Epithelial cell of prostate (primary cell): ENCODE data around the gene GPR173.

Source experiments
- DNase-seq: peaks from one replicate; pipeline ENCODE4 v3.0.0-alpha.2; 2011; ENCODE audit warnings: low read depth, low spot score
- H3K27ac ChIP-seq: fragments of 450-650 bp; 2 replicates; pipeline ENCODE4 v1.5.1; 2017; ENCODE audit warnings: mild to moderate bottlenecking

GPR173 gene

GRCh38 chrX:53088136-53088974 is 39.8 kb downstream of the GPR173 start:
- no peak for DNase-seq
- H3K27ac ChIP-seq, result peak overlapping the region; percentile 82

GRCh38 chrX:53089224-53089842 is 40.7 kb downstream of the GPR173 start:
- peak overlapping the region; percentile 82 for H3K27ac ChIP-seq
- no peak for DNase-seq

- no peak for DNase-seq
- H3K27ac ChIP-seq, result no peak overlapping the region
Observed at GRCh38 chrX:53089925-53090324, 41.3 kb downstream of the GPR173 start.

GRCh38 chrX:53091354-53091753 is 42.8 kb downstream of the GPR173 start:
- no peak for DNase-seq
- H3K27ac ChIP-seq, result no peak overlapping the region

GRCh38 chrX:53093177-53093655 is 44.6 kb downstream of the GPR173 start:
- DNase-seq, result no peak
- peak overlapping the region; percentile 59 for H3K27ac ChIP-seq

- peak within 1 kb of the TSS; percentile 59 for H3K27ac ChIP-seq
- DNase-seq, result peak; percentile 77
Observed at GRCh38 chrX:53093748-53094581, 45.4 kb downstream of the GPR173 start, which contains the start of gene KANTR. Gene KANTR, plus strand, starts transcription at chrX:53094142. Its CDS starts 30,131 bp downstream, at chrX:53124273.

- no peak for DNase-seq
- peak overlapping the region; percentile 59 for H3K27ac ChIP-seq
Observed at GRCh38 chrX:53094582-53094905, 46.0 kb downstream of the GPR173 start.

- no peak overlapping the region for H3K27ac ChIP-seq
- DNase-seq, result no peak
Observed at GRCh38 chrX:53095796-53096195, 47.2 kb downstream of the GPR173 start.

- DNase-seq, result no peak
- H3K27ac ChIP-seq, result no peak overlapping the region
Observed at GRCh38 chrX:53114864-53115549, 66.4 kb downstream of the GPR173 start.

GRCh38 chrX:53115550-53115874 is 66.9 kb downstream of the GPR173 start:
- H3K27ac ChIP-seq, result no peak overlapping the region
- no peak for DNase-seq

- no peak for DNase-seq
- no peak overlapping the region for H3K27ac ChIP-seq
Observed at GRCh38 chrX:53116101-53116500, 67.5 kb downstream of the GPR173 start.

- H3K27ac ChIP-seq, result no peak overlapping the region
- no peak for DNase-seq
Observed at GRCh38 chrX:53122013-53122412, 73.4 kb downstream of the GPR173 start.

- no peak overlapping the region for H3K27ac ChIP-seq
- DNase-seq, result no peak
Observed at GRCh38 chrX:53125506-53125905, 76.9 kb downstream of the GPR173 start.

GRCh38 chrX:53126377-53126776 is 77.8 kb downstream of the GPR173 start:
- no peak for DNase-seq
- H3K27ac ChIP-seq, result no peak overlapping the region

GRCh38 chrX:53128097-53128749 is 79.6 kb downstream of the GPR173 start:
- DNase-seq, result no peak
- no peak overlapping the region for H3K27ac ChIP-seq
